A549 (cell line): ENCODE data around the gene PALM3.

Experiments used
- BHLHE40 ChIP-seq: IDR thresholded peaks from 2 replicates; pipeline ENCODE4 v1.6.1; 2012; ENCODE audit warnings: low read depth, low read length, inconsistent platforms
- JUN ChIP-seq, 2 experiments: fragments of >200 bp; sonication (Bioruptor Twin); formaldehyde crosslinking; IDR thresholded peaks; 2 replicates in 1 of 2; 3 replicates in 1 of 2; pipeline ENCODE4 v1.6.1; 2016 to 2017
- REST ChIP-seq: fragments of 200-600 bp; sonication (generic); IDR thresholded peaks from 2 replicates; pipeline ENCODE4 v1.6.1; 2016; ENCODE audit warnings: antibody characterized with exemption, mild to moderate bottlenecking, moderate library complexity
- RFX5 ChIP-seq: fragments of 450-650 bp; IDR thresholded peaks from 2 replicates; pipeline ENCODE4 v1.7.1; 2014; ENCODE audit warnings: antibody characterized with exemption, mild to moderate bottlenecking, moderate library complexity
- ZFP36 ChIP-seq: fragments of 450-650 bp; IDR thresholded peaks from 2 replicates; pipeline ENCODE4 v1.6.1; 2014; ENCODE audit warnings: borderline replicate concordance; ENCODE audit not compliant: partially characterized antibody
- TF ChIP-seq, protein P1 (sequence below): fragments of >200 bp; sonication (Bioruptor Twin); formaldehyde crosslinking; IDR thresholded peaks from 3 replicates; pipeline ENCODE4 v1.5.1; 2016

- TF ChIP-seq, protein P1, sequence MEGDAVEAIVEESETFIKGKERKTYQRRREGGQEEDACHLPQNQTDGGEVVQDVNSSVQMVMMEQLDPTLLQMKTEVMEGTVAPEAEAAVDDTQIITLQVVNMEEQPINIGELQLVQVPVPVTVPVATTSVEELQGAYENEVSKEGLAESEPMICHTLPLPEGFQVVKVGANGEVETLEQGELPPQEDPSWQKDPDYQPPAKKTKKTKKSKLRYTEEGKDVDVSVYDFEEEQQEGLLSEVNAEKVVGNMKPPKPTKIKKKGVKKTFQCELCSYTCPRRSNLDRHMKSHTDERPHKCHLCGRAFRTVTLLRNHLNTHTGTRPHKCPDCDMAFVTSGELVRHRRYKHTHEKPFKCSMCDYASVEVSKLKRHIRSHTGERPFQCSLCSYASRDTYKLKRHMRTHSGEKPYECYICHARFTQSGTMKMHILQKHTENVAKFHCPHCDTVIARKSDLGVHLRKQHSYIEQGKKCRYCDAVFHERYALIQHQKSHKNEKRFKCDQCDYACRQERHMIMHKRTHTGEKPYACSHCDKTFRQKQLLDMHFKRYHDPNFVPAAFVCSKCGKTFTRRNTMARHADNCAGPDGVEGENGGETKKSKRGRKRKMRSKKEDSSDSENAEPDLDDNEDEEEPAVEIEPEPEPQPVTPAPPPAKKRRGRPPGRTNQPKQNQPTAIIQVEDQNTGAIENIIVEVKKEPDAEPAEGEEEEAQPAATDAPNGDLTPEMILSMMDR: no peak
- TF ChIP-seq REST (no peak), JUN (IDR thresholded peaks at IDR 0.05) (no peak), RFX5 (no peak), BHLHE40 (no peak), ZFP36 (no peak)
Measured at GRCh38 chr19:14085309-14085995, 23.6 kb upstream of the PALM3 start, which contains the start of gene C19orf67.
